HG03378 (cell line): Measurements from ENCODE around the gene NUBP2.
"Not testable (repeated sequence)": the region's sequence is repeated elsewhere in the genome, so short reads cannot be mapped to it uniquely, and the experiment has no call there.

Experiments
- ATAC-seq: cut with Tn5 transposase; IDR thresholded peaks from one replicate; pipeline ENCODE4 v1.9.1; 2021; ENCODE audit warnings: mild to moderate bottlenecking, moderate library complexity; ENCODE audit not compliant: unreplicated experiment

The NUBP2 gene

GRCh38 chr16:1794908-1795666 is 12.3 kb downstream of the NUBP2 start:
- ATAC-seq = no peak

- ATAC-seq = not testable (repeated sequence)
These were observed 16.5 kb downstream of the NUBP2 start for GRCh38 chr16:1799263-1799662.

GRCh38 chr16:1800701-1801100 is 17.9 kb downstream of the NUBP2 start:
- no peak for ATAC-seq

- no peak for ATAC-seq
These were observed 24.9 kb downstream of the NUBP2 start for GRCh38 chr16:1807626-1808025.

- ATAC-seq = no peak
These were observed 25.9 kb downstream of the NUBP2 start for GRCh38 chr16:1808691-1809090.

- ATAC-seq = no peak
These were observed 26.6 kb downstream of the NUBP2 start for GRCh38 chr16:1809281-1809801.

- no peak for ATAC-seq
These were observed 27.3 kb downstream of the NUBP2 start for GRCh38 chr16:1810106-1810505.

GRCh38 chr16:1810536-1810935 is 27.8 kb downstream of the NUBP2 start:
- ATAC-seq = no peak

- no peak for ATAC-seq
These were observed 30.0 kb downstream of the NUBP2 start for GRCh38 chr16:1812732-1813163.

- ATAC-seq = no peak
These were observed 32.7 kb downstream of the NUBP2 start for GRCh38 chr16:1815461-1815860.

GRCh38 chr16:1816396-1817275 is 33.9 kb downstream of the NUBP2 start:
- ATAC-seq = no peak

- ATAC-seq = no peak
These were observed 34.5 kb downstream of the NUBP2 start for GRCh38 chr16:1817276-1817589.

GRCh38 chr16:1817716-1818115 is 35.0 kb downstream of the NUBP2 start:
- ATAC-seq = no peak

- no peak for ATAC-seq
These were observed 35.6 kb downstream of the NUBP2 start for GRCh38 chr16:1818204-1818872.

GRCh38 chr16:1818873-1819525 is 36.2 kb downstream of the NUBP2 start:
- ATAC-seq = no peak

- ATAC-seq = no peak
These were observed 36.9 kb downstream of the NUBP2 start for GRCh38 chr16:1819611-1820010.

- no peak for ATAC-seq
These were observed 37.6 kb downstream of the NUBP2 start for GRCh38 chr16:1820096-1820945.

GRCh38 chr16:1820946-1821290 is 38.2 kb downstream of the NUBP2 start:
- ATAC-seq = no peak

GRCh38 chr16:1821861-1822611 is 39.3 kb downstream of the NUBP2 start:
- ATAC-seq = no peak
